Activated CD4-positive, alpha-beta T cell treated with anti-CD3 and anti-CD28 coated beads for 4 hours (primary cell): ENCODE results near the gene SORCS3.

Experiments
- DNase-seq, 2 donors: peaks; one replicate each; pipeline ENCODE4 v3.0.0-alpha.2; 2020

The SORCS3 gene

DNA sequence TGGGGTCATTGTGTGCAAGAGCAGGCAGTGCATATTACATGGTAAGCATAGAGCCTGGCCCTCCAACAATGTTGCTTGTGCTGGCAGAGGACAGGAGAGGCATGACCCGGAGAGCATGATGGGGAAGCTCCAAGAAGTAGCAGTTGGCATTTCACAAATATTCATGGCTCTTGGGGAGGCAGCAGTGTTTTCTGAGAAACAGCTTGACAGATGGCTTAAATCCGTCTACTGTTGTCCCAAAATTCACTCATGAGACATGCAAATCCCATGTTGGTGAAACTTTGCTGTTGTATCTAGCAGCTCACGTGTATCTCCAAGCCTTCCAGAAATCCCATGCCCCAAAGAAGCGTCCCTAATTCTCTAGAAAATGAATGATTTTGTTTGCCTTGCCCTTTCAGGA lies 487.0 kb downstream of the SORCS3 start:
- no peak for DNase-seq

DNA sequence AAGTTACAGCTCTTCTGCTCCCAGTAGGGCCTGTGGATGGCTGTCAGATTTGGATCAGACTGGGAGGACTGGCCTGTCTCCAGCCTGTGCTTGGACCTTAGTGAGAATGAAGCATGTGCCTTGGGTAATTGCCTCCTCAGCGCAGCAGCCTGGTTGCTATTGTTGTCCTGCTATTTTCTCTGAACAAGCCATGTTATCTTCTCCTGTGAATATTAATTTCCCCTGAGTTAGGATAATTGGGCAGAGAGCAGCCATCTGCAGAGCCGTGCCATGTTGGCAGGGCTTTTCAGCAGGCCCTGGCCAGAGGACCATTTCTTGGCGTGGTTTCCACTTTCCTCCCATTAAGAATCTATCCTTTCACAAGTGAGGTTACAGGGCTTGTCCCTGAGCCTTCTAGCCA lies 497.3 kb downstream of the SORCS3 start:
- DNase-seq, result no peak

DNA sequence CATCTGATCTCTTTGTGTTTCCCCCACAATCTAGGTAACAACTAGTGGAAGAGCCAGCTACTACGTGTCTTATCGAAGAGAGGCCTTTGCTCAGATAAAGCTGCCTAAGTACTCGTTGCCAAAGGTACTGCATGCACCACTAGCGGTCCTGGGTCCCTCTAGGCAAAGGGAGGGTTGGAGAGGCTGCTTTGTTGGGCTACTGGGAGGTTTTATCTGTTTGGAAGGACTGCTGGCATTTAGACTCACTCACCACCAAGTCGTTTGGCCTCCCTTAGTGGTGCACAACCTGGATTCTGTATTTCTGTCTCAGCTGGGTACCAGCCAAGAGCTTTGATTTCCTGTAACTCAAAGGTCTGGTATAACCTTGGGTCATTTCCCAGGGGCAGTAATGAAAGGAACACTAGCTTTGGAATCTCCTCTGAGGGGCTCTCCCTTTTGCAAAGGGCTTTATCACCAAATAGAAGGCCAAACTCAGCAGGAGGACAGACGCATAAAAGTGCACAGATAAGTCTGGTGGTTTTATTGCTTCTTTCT lies 498.3 kb downstream of the SORCS3 start:
- DNase-seq, result no peak

DNA sequence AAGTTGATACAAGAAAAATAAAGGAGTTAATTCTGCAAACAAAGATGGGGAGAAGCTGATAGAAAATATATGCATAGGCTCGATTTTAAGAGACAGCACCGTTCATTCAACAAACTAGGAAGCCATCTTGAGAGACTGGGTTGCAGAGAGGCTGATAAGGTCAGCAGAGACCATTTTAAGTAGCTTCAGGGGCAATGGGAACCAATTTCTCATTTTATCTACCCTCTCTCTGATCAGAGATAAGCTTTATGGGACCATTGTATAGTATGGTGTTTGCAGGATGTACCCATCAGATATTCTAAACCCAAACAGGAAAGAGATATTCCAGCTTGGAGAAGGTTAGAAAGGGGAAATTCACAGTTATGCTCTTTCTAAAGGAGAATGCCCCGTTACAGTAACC lies 499.5 kb downstream of the SORCS3 start:
- DNase-seq, result no peak

DNA sequence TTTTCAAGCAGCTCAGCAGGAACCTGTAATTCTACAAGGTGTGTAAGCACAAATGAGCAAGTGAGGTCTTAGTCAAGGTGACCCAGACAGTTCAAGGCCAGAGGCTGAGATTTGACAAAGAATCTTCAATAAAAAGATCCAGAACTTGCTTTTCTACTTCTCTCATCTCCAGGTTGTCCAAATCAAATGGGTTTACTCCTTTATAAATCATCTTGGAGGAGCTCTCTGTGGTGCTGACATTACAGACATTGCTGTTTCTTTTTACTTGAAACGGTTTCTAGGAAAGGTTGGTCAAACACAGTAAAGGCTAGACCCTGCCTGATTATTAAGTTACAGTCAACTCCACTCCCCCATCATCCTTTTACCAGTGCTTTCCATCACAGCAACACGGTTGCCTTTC lies 504.6 kb downstream of the SORCS3 start:
- no peak for DNase-seq

DNA sequence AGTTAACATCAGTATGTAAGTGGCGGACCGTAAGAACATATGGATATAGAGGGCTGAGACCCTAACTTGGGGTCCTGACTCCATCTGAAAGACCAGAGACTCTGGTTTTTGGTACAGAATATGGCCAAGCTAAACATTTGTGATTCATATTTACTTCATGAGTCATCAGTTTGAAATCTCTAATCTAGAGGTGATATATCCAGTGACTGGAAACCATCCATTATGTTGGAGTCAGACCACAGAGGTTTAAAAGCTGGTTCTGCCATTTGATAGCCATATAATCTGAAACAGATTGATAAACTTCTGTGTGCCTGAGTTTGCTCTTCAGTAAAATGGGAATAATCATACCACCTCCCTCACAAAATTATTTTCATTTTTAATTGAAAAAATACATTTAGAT lies 505.3 kb downstream of the SORCS3 start:
- DNase-seq, result no peak

DNA sequence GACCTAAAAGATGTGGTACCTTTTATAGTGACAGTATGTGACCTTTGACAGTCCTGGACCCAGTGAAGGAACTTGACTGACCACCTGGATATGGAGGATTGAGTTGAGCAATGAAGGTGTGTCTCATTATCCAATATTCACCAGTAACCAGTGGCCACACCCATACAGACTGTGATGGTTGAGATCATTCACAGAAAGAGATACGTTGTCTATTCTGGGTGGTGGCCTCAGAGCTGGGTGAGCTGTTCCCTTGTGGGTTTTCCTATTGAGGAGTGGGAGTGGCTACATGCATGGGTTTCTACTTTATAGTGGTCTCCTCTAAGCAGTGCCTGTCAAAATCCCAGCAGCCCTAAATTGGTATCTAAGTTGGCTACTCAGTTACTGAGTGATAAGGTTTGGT lies 507.4 kb downstream of the SORCS3 start:
- DNase-seq, result no peak

DNA sequence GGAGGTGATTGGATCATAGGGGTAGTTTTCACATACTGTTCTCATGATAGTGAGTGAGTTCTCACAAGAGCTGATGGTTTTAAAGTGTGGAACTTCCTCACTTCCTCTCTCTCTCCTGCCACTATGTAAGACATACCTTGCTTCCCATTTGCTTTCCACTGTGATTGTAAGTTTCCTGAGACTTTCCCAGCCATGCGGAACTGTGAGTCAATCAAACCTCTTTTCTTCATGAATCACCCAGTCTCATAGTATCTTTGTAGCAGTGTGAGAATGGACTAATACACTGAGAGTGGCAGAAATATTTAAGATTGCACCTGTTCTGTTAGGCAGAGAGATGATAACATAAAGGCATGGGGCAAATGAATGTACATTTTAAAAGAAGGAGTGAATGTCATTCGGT lies 507.8 kb downstream of the SORCS3 start:
- no peak for DNase-seq

DNA sequence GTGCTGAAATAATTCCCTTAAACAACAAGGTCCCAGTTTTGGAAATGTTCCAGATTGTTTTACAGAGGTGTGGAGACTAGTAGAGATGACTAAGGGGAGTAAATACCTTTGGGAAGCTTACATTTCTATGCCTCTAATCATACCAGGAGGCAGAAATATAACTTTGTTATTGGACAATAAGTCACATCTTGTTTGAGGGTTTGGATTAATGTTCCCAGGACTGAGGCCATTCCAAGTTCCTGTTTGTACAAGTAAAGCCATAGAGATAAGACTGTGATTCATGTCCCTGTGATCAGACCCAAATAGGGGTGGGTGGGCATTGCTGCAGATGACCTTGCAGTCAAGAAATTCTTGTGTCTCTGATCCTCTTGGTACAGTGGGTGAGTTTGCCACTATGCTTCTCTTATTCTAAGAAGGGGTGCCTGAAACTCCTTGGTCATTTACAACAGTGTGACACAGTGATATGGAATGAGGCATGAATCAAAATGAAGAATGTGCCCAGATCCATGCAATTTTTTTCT lies 508.3 kb downstream of the SORCS3 start:
- no peak for DNase-seq

DNA sequence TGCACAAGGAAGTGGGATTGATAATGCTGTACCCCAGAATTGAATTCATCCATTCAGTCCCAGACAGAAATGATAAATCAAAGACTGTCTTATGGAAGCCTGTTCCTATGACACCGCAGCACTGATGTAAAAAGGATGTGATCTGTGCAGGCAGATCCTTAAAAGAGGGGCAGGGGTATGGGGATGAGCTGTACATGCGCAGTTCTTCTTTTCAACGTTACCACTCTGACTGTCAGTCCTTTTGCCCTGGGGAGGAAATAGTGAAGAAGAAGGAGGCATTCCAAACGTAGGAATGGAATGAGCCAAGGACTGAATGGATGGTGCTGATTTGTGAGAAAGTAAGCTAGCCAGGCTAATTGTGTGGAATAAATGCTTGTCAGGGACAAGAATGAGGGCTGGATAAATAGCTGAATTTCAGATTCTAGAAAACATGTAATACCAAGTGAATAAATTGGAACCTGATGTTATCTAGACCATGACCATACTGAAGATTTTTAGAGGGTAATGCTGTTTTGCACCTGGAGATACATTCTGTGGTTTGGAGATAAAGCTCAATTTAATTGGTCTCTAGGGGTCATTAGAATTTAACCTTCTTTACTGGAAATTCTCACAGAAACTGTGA lies 509.3 kb downstream of the SORCS3 start:
- DNase-seq, result no peak

DNA sequence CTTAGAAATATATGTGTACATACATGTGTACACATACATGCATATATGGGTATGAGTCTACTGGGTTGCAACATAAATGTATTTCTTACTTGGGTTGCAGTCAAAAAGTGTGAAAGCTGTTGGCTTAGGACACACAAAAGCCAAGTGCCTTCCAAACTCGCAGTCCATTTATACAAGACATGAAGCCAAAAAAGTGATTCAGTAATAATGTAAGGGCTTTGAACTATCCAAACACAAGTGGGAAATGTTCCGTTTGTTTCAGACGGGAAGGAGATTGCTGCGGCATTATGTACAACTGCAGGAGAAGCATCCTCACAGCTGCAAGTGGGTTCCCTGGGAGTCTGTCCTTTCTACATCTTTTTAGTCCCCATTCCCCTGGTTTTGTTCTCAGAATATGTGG lies 513.6 kb downstream of the SORCS3 start:
- DNase-seq, result no peak

DNA sequence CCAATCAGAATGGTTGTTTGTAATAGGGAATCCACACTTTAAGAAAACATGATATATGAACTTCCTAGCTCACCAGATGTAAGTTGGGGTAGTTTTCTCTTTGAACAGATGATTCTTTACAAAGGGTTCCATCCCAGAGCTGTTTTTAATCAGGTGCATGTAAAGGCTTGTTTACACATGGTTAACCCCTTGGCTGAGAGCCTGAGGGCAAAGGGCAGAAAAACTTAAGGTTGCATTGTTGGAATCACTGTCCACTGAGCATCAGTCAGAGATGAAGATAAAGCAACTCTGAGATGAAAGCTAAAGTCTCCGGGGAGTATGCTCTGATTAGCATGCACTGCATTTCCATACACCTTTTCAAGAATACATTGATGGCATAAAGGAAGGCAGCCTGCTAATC lies 518.2 kb downstream of the SORCS3 start:
- no peak for DNase-seq

DNA sequence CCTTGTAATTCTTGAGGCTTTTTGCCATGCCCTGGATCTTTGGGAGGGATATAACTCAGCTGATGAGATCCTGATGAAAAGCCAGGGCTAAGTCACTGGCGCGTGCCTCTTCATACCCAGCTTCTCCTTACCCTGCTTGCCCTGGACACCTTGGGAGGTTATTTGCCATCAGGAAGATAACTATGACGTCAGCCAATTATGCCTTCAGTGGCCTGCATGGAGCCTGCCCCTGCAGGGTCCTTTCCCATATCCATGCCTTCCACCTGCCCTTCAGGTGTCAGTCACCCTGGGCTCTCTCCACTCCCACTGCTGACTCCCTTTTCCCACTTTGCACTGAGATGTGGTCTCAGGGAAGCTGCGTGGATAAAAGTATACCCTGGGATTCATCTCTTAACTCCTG lies 520.1 kb downstream of the SORCS3 start:
- no peak for DNase-seq

DNA sequence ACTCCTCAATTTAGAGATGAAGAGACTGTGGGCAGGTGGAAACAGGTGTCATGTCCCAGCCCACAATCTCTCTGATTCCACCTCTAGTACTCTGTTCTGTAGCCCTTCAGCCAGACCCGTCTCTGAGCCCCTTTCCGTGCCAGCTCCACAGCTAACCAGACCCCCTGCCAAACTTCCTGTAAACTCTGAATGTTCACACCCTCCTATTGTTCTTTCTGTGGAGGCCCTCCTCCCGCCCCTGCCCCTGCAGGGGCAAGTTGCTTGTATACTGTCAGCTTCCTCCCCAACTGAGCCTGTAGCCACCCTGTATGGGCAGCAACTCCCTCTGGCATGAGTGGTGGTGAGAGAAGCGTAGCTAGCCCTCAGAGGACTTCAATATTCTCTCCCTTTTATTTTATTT lies 520.7 kb downstream of the SORCS3 start:
- DNase-seq, result no peak

DNA sequence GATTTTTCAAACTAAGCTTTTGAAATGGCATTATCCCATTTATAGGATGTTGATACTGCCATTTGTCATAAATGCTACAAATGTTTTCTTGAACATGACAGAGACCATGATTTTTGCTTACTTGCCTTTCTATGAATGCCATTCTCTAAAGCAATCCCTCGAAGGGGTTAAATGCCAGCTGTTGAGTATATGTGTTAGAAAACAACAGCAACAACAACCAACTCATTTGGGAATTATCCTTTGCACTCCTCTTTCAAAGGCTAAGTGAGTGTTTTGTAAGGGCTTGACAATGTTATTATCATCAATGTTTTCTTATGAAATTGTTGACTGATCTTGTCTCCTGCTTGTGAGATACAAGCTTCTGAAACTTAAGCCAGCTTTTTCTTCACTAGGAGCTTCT lies 529.4 kb downstream of the SORCS3 start:
- DNase-seq, result no peak

DNA sequence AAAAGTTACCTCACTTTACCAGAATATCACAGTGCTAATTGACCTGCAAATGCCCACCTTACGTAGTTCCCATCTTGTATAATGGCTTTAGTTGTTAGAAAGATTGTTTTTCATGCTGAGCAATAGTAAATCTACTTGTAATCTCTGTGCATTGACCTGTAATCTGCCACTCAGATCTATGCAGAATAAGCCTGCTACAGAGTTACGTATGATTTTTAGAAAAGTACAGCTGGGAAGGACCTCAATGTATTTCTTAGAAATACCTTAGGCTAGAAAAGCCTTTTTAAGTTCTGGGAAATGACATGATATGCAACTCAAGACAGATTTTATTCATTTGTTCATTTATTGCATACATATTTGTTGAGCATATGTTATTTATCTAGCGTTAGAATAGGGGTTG lies 530.9 kb downstream of the SORCS3 start:
- no peak for DNase-seq

DNA sequence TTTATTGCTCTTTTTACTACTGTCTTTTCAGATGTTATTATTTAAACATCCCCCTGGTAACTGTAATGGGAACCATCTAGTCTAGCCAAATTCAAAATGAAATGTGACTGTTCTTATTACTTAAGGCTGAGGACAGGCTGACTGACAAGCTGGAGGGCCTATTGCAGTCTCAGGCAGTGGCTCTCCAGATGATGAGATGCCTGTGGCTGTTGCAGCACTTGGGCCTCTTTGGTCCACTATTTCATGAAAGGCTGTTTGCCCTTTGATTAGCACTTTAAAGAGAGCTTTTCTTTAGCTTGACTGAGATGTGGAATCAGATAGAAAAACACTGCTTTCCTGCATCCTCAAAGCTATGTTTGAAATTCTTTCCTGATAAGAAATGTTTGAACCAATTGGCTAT lies 540.5 kb downstream of the SORCS3 start:
- DNase-seq, result no peak

DNA sequence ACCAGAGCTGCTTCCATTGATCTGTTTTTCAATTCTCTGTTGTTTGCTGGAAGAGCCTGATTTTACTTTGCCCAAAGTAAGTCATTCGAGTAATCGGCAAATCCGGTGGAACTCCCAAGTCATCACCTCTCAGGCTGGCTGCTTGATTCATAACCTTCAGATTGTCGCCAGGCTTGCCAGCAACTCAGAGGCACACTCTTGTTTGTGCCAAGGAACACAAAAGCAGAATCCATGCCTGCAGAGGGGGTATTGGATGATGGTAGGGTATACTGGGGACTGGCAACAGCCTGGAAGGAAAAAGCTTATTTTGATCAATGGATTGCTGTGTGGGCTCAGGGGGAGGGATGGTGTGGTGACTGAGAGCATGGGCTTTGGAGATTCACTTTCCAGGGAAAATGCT lies 542.4 kb downstream of the SORCS3 start:
- no peak for DNase-seq

DNA sequence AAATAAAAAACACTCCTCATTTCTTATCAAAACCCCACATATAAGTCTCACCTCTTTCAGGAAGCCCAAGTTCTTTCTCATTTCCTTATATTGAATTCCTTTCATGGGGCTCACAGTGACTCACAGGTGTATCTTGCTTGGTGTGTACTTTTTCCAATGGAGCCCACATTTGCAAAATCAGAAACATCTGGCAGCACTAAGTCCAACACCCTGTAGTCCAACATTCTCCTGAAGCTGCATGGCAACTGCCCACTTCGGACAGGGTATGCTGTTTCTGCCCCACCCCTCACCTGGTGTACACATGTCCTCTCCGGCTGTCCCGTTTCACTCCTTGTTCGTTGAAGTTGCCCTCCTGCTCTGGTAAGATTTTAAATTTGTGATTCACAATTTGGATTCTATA lies 544.1 kb downstream of the SORCS3 start:
- no peak for DNase-seq

DNA sequence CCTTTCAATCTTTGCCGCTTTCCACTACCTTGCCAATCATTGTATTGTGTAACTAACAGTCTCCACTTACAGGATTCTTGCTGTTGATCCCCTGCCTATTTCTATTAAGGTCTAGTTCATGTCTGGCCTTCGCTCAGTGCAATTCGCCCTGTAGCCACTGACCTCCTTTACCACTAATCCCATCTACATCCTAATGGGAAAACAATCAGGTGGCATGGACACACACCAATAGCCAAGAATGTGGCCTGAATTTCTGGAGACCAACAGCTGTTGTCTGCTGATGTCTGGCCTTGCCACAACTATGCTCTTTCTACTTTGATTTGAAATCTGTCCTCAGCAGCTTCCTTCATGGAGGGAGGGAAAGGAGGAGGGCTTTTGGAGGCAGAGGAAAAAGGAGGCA lies 546.2 kb downstream of the SORCS3 start:
- DNase-seq, result no peak

DNA sequence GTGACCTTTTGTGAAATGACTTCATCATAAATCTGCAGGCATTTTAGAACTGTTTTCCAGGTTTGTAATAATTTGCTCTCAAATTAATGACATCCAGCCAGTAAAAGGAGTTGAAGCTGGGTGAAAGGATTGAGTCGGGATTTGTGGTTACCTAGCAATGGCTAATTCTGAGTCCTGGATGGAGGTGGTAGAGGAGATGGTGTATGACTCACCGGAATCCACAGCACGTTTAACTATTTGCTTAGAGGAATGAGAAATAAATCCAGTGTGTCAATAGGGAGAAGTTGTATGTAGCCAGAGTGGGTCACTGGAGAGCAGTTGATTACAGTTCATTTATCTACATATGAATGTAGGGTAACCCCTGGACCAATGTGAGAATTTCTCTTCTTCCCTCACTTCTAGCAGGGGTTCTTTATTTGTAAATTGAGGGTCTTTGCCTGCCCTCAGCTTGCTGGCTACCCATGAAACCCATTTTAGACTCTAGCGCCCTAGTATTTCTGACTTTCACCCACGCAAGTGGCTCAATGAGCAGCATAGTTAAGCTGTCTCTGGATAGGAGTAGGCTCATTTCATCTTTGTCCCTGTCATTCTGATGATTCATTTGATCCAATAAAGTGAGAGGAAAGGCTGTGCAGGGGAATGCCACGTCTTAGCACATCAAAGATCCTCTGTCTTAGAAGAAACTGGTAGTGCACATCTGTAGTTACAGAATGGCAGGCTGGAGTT lies 547.8 kb downstream of the SORCS3 start:
- no peak for DNase-seq

DNA sequence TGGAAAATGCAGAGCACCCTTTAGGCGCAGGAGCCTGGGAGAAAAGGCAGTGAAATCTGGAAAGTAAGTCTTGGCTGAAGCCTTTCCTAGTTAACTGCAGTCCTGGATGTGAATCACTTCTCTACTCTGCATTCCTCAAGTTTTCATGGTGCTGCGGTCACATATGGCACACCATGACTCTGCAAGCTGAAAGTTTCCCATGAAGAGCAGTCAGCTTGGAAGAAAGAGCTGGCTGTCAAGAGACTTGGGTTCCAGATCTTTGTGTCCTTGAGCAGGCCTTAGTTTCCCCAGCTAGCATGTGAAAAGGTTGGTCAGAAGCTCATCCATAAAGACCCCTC lies 548.3 kb downstream of the SORCS3 start:
- no peak for DNase-seq

DNA sequence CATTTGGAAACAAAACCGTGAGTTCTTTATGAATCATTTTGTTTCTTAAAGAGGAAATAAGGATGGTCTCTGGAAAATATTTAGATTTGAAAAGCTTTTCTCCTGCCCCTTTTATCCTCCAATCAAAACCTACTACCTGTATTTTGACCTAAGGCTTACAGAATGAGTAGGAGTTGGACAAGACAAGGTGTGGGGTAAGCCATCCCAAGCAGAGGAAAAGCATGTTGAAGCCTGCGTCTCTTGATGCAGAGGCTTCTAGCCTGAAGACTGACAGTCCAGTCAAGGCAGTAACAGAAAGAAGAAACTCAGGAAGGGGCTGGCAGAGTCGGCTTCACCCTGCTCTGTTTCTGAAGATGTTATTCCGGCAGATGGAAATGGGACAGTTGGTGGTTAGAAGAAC lies 551.1 kb downstream of the SORCS3 start:
- no peak for DNase-seq

DNA sequence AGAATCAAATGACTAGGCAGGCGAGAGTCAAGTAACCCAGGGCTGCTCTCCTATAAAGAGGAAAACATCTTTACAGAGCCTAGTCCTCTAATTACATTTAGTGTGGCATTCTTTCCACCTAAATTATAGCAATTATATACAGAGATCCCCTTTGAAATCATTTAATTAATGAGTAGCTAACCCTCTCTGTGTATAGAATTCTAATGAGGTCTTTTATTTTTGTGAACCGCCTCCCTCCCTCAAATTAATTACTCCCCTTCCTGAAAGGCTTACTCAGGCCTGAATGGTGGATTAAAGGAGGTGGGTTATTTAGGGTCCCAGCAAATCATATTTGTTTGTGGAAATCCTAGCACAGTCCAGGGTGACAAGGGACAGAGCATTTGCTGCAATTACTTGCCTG lies 551.8 kb downstream of the SORCS3 start:
- DNase-seq, result no peak

DNA sequence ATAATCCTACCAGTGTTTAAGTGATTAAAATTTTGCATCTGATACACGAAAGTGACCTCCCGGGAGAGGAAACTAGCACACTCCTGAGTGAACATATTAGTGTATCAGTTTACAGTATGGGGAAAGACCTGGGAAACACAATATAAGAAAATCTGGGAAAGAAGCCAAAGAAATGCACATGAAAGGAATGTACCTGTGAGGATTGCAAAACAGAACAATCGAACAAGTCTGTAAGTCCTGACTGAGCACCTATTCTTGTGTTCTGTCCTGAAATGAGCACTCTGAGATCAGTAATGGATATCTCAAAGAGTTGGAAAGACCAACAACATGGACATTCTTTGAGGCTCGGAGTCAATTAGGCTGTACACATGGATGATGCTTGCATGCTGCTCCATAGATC lies 554.7 kb downstream of the SORCS3 start:
- no peak for DNase-seq
